ENCODE measurements around the gene SP7.

DNA sequence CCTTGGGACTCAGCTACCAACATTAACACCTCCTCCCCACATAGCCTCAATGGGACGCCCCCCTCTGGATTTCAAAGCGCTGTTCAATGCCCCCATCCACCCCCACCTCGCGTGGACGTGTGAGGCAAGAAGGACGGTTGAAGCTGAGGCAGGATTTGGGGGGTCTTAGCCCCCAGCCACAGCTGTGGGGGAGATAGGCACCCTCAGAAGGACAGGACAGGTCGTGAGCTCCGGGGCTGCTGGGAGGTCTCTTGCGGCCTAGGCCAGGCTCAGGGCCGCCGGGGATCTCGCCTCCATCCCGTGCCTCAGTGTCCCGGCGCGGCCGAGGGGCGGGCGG is 8.3 kb upstream of the SP7 start:
- TF ChIP-seq, protein P1, sequence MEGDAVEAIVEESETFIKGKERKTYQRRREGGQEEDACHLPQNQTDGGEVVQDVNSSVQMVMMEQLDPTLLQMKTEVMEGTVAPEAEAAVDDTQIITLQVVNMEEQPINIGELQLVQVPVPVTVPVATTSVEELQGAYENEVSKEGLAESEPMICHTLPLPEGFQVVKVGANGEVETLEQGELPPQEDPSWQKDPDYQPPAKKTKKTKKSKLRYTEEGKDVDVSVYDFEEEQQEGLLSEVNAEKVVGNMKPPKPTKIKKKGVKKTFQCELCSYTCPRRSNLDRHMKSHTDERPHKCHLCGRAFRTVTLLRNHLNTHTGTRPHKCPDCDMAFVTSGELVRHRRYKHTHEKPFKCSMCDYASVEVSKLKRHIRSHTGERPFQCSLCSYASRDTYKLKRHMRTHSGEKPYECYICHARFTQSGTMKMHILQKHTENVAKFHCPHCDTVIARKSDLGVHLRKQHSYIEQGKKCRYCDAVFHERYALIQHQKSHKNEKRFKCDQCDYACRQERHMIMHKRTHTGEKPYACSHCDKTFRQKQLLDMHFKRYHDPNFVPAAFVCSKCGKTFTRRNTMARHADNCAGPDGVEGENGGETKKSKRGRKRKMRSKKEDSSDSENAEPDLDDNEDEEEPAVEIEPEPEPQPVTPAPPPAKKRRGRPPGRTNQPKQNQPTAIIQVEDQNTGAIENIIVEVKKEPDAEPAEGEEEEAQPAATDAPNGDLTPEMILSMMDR (IDR thresholded peaks at IDR 0.05) = no peak
- TF ChIP-seq EP300 (IDR thresholded peaks at IDR 0.05) = no peak

Data from ovary (tissue), 3 donors.